Hematopoietic multipotent progenitor cell treated with erythropoietin and hydrocortisone succinate and interleukin-3 and kit ligand, for 17 days (in vitro differentiated cells): ENCODE results near the gene LRIT1.
A peak's percentile ranks its signal among the peaks of the same experiment; 100 is the strongest.
"Not testable (repeated sequence)": the region's sequence is repeated elsewhere in the genome, so short reads cannot be mapped to it uniquely, and the experiment has no call there.

Experiments used
- DNase-seq: peaks from one replicate; pipeline ENCODE4 v3.0.0-alpha.2; 2015; ENCODE audit warnings: low spot score

Gene LRIT1, protein sequence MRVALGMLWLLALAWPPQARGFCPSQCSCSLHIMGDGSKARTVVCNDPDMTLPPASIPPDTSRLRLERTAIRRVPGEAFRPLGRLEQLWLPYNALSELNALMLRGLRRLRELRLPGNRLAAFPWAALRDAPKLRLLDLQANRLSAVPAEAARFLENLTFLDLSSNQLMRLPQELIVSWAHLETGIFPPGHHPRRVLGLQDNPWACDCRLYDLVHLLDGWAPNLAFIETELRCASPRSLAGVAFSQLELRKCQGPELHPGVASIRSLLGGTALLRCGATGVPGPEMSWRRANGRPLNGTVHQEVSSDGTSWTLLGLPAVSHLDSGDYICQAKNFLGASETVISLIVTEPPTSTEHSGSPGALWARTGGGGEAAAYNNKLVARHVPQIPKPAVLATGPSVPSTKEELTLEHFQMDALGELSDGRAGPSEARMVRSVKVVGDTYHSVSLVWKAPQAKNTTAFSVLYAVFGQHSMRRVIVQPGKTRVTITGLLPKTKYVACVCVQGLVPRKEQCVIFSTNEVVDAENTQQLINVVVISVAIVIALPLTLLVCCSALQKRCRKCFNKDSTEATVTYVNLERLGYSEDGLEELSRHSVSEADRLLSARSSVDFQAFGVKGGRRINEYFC

DNA sequence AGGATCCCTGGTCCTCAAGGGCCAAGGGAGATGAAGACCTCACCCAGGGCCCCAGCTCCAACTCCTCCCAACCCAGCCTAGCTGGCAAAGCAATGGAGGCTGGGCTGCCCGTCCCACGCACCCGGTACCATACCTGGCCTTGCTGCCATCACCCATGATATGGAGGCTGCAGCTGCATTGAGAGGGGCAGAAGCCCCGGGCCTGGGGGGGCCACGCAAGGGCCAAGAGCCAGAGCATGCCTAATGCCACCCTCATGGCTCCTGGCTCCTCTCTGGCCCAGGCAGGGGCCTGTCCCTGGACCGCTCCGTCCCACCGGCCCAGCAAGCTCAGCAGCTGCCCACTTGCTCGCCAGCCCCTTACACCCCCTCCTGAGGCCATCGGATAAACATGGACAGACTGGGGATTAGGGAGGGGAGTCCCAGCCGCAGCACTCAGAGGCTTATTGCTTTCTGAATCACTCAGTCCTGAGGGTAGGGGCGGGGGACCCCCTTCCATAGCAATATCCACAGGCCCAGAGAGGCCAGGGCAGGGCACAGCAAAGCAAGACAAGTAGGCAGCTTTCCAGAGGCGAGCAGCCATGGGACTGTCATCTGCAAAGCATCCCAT is at the start of gene LRIT1:
Gene LRIT1 (minus strand): TSS at position 362 of the 606 bp plus-strand sequence. CDS start 107 bp downstream, at position 255.
- no peak for DNase-seq

DNA sequence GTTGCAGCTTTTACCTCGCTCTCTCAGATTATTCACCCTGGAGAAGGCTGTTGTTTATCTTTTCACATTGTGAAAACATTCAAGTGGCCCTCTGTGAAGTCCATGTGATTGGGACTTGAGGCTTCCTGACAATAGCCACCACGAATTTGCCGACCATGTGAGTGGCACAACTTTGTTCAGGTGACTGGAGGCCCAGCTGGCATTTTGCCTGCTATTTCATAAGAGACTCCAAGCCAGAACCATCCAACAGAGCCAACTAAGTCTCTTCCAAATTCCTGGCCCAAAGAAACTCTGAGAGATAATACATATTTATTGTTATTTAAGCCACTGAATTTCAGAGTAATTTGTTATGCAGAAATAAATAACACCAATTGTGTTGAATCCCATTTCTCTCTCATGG is 48.9 kb upstream of the LRIT1 start:
- DNase-seq, result no peak

DNA sequence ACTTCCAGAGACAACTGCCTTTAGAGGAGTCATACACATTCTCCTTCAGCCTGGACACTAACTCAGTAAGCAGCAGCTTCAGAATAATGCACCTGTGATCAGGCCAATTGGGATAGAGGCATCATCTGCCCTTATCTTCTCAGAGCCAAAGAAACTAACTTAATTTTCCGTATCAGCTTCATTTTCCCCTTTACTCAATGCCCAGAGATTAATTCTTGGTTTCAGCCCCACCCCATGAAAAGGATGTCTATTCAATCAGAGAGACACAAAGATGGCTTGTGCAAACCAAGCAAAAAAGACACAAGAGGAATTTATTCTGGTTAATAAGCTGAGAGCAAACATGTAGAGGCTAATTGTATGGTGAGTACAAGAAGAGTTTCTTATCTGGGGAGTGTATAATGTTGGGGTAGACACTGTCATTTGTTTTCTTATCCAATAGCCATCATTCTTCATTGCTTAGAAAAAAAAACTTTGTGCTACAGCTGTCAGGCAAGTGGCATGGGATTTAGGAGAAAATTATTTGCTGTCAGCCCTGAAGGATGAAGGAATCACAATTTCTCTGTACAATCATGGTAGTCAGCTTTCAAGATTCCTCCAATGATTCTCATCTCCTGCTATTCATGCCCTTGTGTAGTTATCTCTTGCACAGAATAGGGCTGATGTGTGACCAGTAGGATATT is 48.3 kb upstream of the LRIT1 start:
- DNase-seq, result no peak

DNA sequence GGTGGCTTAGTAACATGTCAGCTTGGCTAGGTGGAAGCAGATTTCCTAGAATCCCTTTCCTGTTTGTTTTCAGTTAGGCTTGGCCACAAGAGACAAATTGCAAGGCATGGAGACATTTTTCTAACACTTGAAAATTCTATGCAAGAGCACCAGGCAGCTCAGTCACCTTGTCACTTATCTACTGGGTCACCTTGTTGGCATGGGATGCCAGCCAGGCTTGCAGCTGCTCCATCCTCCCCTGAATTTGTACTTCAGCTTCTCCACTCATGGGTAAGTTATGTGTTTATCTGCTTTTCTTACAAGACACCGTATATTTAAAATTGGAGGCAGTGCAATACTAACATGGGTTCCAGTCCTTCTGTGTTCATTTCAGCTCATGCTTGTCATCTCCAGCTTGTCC is 46.8 kb upstream of the LRIT1 start:
- no peak for DNase-seq

DNA sequence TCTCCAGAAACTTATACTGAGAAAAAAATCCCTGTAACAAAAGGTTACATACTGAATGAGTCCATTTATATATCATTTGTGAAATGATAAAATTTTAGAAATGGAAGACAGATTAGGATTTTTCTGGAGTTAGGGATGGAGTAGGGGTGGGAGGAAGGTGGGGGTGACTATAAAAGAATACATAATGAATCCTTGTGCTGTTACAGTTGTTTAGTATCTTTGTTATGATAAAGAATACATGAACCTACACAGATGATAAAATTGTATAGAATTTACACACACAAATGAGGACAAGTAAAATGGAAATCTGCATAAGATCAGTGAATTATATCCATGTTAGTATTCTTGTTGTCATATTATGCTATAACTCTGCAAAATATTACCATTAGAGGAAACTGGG is 45.3 kb upstream of the LRIT1 start:
- no peak for DNase-seq

DNA sequence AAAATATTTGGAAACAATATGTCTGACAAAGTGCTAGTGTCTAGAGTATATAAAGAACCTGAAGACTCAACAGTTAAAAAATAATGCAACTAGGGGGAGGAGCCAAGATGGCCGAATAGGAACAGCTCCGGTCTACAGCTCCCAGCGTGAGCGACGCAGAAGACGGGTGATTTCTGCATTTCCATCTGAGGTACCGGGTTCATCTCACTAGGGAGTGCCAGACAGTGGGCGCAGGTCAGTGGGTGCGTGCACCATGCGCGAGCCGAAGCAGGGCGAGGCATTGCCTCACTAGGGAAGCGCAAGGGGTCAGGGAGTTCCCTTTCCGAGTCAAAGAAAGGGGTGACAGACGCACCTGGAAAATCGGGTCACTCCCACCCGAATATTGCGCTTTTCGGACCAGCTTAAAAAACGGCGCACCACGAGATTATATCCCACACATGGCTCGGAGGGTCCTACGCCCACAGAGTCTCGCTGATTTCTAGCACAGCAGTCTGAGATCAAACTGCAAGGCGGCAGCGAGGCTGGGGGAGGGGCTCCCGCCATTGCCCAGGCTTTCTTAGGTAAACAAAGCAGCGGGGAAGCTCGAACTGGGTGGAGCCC is 38.6 kb upstream of the LRIT1 start:
- not testable (repeated sequence) for DNase-seq

DNA sequence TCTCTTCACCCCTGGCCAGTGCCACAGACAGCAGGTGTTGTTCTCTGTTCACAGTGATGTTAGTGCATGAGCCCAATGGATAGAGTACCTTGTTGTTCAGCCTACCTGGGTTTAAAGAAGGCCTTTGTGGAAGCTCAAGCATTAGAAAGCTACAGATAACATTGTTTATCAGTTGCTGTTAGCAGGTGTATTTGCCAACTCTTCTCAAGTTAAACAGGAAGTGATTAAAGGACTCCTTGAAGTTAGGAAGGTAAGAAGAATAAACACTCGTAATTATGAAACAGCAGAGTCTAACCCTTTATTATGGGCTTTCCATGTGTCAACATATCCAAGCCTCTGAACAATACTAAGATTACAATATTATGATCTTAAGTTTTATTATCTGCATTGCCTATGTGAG is 29.4 kb upstream of the LRIT1 start:
- DNase-seq, result no peak

DNA sequence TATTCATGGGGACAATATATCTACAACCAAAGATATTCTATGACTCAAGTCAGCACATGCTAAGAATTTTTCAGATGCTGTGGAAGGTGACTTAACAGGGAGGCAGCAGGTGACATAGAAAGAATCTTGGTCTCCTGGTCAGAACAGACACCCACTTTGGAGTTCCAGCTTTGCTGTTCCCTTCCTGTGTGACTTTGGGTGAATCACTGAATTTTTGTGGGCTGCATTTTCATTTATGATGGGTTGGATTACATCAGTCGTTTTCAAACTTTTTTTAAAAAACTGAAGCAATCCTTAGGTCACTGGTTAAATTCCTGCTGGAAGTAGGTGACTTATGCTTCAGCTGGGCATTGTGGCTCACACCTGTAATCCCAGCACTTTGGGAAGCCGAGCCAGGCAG is 28.4 kb upstream of the LRIT1 start:
- no peak for DNase-seq

DNA sequence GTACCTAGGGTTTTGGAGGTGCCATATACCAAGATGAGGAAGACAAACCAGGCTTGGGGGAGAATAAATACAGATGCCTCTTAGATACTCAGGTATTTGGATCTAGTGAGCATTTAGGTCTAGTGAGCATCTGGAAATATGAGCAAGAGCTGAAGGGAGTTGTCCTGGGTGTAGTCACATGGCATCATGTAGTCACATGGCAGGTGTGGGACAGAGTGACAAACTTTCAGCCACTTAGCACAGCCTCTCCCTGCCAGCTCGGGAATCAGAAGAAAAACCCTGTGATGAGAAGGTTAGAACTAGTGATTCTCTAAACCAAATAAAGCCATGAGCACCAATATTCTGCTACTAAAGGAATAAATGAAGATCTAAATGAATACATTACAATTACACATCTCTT is 27.8 kb upstream of the LRIT1 start:
- DNase-seq, result no peak

DNA sequence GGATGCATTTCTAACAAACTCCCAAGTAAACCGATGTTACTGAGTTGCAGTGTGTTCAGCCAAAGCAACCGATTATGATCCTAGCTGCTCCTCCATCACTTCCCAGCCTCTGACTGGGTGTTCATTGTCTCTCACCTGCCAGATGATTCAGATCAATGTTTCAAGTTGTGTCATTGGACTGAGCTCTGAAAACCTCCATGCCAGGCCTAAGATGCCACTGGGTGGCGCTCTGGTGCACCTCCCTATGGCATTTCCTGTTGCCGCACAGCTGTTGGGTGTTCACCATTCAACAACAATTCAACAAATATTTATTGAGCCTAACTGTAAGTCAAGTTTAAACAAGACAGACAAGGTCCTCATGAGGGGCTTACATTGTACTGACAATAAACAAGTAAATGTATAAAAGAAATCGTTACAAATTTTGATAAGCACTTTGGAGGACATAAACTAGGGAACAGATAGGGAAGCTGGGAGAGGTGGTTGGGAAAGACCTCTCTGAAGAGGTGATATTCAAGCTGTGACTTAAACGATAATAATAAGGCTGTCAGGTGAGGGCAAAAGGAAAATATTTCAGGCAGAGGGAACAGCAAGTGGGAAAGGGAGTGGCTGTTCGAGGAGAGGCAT is 26.3 kb upstream of the LRIT1 start:
- peak; percentile 7 for DNase-seq

DNA sequence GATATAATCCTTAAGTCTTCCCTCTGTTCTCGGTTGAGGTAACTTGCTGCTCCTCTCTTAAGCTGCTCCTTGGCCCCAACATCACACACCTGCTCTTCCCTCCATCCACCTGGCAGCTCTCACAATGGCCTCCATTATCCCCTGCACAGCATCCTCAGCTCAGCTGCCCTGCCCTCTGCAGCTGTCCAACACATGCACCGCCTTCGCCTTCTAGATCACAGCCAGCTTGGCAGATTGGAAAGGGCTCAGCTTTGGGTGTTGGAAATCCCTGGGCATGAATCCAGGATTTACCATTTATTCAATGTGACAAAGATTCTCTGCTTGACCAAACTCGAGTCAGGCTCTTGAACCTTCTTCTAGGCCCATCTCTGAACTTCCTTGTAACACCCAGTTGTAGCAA is 24.1 kb upstream of the LRIT1 start:
- DNase-seq, result no peak

DNA sequence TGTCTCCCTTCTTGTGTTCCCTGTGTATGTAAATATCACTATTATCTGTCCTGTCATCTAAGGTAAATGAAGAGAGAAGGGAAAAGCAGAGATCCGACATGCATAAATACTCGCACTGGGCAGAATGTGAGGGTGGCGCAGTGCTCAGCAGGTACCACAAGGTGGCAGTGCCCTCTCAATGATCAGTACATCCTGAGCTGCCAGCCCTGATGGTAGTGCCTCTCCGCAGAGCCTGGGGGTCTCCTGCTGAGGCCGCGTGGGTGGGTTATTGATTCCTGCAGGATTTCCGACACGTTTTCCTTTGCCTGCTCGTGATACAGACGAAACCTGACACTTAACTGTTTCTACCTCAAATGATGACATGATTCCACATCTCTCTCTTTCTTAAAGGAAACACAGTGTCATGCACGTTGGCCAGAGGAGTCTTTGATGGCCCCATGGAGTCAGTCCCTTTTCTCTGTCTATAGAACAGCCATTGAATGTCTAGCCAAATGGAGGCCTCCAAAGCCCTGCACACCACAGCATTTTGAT is 23.3 kb upstream of the LRIT1 start:
- DNase-seq, result peak; percentile 40

DNA sequence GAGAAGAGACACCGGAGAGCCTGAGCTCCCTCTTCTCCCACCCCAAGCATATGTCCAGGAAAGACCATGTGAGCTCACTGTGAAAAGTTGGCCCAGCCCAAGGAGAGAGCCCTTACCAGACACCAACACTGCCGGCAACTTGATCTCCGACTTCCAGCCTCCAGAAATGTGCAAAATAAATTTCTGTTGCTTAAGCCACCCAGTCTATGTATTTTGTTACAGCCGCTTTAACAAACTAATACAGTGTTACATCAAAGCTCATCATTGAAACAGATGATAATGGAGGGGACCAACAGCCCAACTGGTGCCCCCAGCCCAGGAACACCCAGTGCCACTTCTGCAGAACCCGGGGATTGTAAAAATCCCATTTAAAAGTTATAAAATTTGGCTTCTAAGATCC is 22.4 kb upstream of the LRIT1 start:
- DNase-seq, result no peak

DNA sequence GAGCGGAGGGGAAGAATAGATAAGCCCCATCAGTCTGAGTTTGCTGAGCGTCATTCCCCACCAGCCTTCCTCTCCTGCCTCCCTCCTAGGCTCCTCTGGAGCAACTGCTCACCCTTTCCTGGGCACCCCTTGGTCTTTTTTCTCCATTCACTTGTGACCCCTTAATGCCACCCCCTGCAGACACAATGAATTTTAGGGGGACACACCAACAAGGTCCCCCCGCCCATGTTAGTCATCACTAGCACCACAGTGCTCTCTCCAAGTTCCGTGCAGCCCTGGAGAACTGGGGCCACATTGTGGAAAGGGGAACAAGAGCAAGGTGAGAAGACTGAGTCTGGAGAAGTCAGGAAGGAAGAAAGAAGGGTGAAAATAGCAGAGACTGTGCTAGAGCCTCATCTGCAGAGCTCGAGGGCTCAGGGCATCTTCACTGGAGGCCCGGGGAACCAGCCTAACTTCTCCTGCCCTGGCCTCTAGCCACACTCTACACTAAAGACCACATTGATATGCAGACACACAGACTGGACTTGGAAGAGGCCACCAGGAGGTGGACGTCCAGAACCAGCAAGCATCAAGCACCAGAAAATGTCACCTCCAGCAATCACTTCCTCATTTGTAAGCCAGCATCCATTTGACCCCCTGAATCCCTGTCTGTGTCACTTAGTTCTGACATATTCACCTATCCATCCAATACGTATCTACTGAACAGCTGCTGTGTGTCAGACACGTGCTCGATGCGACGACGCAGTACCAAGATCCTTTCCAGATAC is 21.0 kb upstream of the LRIT1 start:
- DNase-seq, result no peak

DNA sequence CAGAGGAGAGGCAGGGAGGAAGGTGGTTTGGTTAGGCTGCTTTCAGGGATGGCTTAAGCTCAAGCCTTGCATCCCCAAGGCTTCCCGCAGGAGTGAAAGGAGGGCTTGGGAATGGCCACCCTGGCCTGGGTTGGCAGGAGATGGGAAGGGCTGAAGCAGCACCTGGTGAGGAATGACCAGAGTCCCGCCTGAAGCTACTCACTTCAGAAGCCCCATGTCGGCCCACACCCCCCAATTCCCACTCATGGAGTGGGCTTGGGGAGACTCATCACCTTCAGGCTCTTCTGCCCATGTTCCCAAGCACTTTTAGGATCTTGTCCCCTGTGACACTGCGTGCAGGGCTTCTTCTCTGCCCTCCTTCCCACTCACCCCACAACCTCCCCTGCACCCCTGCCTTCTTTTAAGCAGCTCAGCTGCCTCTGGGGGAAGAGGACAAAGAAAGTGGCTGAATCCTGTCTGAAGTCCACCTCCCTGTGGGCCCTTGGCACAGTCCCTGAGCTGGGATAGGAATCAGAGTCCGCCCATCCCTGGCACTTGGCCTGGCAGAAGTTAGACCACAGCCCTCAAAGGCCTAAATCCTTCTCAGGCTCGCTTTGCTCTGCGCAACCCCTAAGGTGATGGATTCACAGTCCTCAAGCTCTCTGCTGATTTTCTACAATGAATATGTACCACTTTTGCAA is 20.0 kb upstream of the LRIT1 start:
- no peak for DNase-seq

DNA sequence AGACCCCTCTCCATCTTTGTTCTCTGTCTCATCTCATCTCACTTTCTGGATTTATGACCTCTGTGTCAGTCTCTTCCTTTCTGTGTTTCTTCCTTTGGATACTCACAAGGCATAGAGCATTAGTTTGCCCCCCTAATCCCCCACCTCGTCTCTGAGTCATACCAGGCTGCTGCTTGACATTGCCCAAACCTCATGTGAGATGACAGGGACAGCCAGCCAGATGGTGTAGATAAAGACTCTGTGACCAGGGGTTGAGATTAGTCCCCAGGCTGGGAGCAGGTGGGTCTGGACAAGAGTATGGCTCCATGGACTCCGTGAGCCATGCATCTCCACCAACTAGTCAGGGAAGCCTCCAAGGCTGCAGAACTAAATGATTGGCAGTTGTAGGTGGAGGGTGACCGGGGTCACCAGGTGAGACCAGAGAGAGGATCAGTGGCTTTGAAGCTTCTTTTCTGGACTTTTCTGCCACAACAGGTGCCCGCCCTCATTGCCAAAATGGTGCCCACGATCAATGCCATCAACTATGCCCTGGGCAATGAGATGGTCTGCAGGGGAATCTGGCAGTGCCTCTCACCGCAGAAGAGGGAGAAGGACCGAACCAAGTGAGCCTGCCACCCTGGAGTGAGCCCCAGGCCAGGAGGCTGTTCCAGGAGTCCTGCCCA is 16.8 kb upstream of the LRIT1 start:
- DNase-seq, result no peak

DNA sequence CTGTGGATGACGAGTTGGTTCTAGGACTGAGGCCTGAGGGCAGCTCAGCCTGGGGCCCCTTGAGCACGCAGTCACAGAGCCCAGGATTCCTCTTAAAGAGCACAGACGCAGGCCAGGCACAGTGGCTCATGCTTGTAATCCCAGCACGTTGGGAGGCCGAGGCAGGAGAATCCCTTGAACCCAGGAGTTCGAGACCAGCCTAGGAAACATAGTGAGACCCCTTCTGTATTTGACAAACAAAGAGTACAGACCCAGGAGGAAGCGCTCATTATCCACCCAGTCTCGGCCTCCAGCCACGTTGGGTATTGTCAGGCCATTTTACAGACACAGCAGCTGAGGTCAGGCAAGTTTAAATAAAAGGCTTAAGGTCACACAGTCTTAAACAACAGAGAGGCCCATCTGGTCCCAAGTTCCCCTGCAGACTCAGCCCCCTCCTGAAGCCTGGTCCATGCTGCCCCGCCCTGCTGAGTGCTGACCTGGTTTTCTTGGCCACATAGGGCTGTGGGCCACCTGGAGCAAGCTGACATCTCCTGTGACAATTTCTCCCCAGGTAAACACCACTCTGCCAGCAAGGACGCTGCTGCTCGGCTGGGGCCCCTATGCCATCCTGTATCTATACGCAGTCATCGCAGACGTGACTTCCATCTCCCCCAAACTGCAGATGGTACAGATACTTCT is 16.1 kb upstream of the LRIT1 start:
- DNase-seq, result no peak

DNA sequence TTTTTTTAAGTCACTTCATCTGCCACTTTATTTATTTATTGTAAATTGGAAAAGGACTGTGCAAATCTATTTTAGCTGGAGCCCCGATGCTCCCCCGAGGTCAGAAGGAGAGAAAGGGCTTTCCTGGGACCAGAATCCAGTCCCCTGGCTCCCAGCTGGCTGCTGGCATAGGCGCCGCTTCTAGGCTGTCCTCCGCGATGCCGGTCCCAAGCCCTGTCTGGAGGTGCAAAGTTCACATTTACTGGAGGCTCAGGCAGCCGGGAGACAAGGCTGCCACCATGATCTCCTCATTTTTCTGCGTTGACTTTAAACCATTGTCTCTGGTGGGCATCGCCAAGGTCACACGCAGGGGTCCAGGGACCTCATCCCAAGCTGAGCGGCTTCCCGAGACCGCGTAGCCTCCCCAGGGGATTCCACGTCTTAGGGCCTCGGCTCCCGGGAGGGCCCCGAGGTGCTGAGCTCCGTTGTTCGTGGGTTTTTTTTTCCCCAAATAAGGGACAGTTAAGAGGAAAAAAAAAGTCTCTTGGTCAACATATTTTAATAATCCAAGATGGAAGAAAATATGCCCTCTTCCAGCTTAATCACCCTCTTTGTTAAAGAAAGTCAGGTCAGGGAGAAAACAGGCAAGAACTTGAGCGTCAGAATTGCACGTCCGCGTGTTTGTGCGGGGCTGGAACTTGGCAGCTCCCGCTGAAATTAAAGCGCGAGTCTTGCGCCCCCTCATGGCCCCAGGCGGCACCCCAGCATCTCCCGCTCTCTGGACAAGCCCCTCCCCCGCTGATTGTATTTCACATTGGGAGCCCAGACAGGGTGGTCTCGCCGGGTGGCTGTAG is 15.4 kb upstream of the LRIT1 start:
- DNase-seq, result no peak
